ENCODE data around the gene VWA2.

VWA2 gene

GRCh38 chr10:114301951-114302710 lies 63.1 kb downstream of the VWA2 start:
- H3F3A ChIP-seq (ENCODE audit: insufficient read depth, low read length): no peaks in the 10 kb centered on the region
- H3K9me3 ChIP-seq (replicated peaks; ENCODE audit: insufficient read depth, low read length): no peaks in the 10 kb centered on the region
- no peaks in the 10 kb centered on the region for H3K9me2 ChIP-seq (replicated peaks; ENCODE audit: insufficient read depth, low read length)
- H3K36me3 ChIP-seq (replicated peaks; ENCODE audit: insufficient read depth, low read length): no peaks in the 10 kb centered on the region
- no peak for DNase-seq
- H3K79me2 ChIP-seq (ENCODE audit: low read length): no peaks in the 10 kb centered on the region
- H3K27me3 ChIP-seq (replicated peaks; ENCODE audit: insufficient read depth, low read length): no peaks in the 10 kb centered on the region
- H3K4me2 ChIP-seq (ENCODE audit: low read depth, low read length): no peak overlapping the region
- no peak overlapping the region for H3K27ac ChIP-seq (ENCODE audit: low read length)
- no peaks in the 10 kb centered on the region for H4K20me1 ChIP-seq (ENCODE audit: insufficient read depth, low read length)
- TF ChIP-seq EZH2phosphoT487 (IDR thresholded peaks at IDR 0.05; ENCODE audit: low read length): no peak
- no peak for TF ChIP-seq EZH2 (optimal IDR thresholded peaks at IDR 0.05; ENCODE audit: low read depth, low read length)
- H3K9ac ChIP-seq (ENCODE audit: low read length): no peak overlapping the region
- no peak overlapping the region for H2AFZ ChIP-seq (ENCODE audit: low read length)
- H3K4me3 ChIP-seq (ENCODE audit: low read length): no peak overlapping the region
- no peaks in the 10 kb centered on the region for H3K4me1 ChIP-seq (ENCODE audit: low read length)

GRCh38 chr10:114303556-114303955 lies 64.5 kb downstream of the VWA2 start:
- no peaks in the 10 kb centered on the region for H3K79me2 ChIP-seq (ENCODE audit: low read length)
- no peaks in the 10 kb centered on the region for H3K9me2 ChIP-seq (replicated peaks; ENCODE audit: insufficient read depth, low read length)
- H3K9me3 ChIP-seq (replicated peaks; ENCODE audit: insufficient read depth, low read length): no peaks in the 10 kb centered on the region
- H3K27ac ChIP-seq (ENCODE audit: low read length): no peak overlapping the region
- H4K20me1 ChIP-seq (ENCODE audit: insufficient read depth, low read length): no peaks in the 10 kb centered on the region
- TF ChIP-seq EZH2 (optimal IDR thresholded peaks at IDR 0.05; ENCODE audit: low read depth, low read length) (no peak), CTCF (IDR thresholded peaks at IDR 0.05; ENCODE audit: low read length) (no peak), EZH2phosphoT487 (IDR thresholded peaks at IDR 0.05; ENCODE audit: low read length) (no peak)
- H3F3A ChIP-seq (ENCODE audit: insufficient read depth, low read length): no peaks in the 10 kb centered on the region
- H3K27me3 ChIP-seq (replicated peaks; ENCODE audit: insufficient read depth, low read length): no peaks in the 10 kb centered on the region
- no peak overlapping the region for H3K9ac ChIP-seq (ENCODE audit: low read length)
- H3K4me2 ChIP-seq (ENCODE audit: low read depth, low read length): peak overlapping the region; percentile 96; the same call in 1 of the 2 replicates
- peak overlapping the region; percentile 58; the same call in 1 of the 2 replicates for H2AFZ ChIP-seq (ENCODE audit: low read length)
- H3K36me3 ChIP-seq (replicated peaks; ENCODE audit: insufficient read depth, low read length): no peaks in the 10 kb centered on the region
- DNase-seq: no peak
- H3K4me1 ChIP-seq (ENCODE audit: low read length): no peaks in the 10 kb centered on the region
- H3K4me3 ChIP-seq (ENCODE audit: low read length): no peak overlapping the region

- peak overlapping the region; percentile 58 for H2AFZ ChIP-seq (ENCODE audit: low read length)
- H3F3A ChIP-seq (ENCODE audit: insufficient read depth, low read length): no peaks in the 10 kb centered on the region
- H3K4me1 ChIP-seq (ENCODE audit: low read length): no peaks in the 10 kb centered on the region
- peak overlapping the region; percentile 56 for H3K4me3 ChIP-seq (ENCODE audit: low read length)
- no peaks in the 10 kb centered on the region for H3K36me3 ChIP-seq (replicated peaks; ENCODE audit: insufficient read depth, low read length)
- H3K9ac ChIP-seq (ENCODE audit: low read length): peak overlapping the region; percentile 19; the same call in 1 of the 2 replicates
- TF ChIP-seq EZH2 (optimal IDR thresholded peaks at IDR 0.05; ENCODE audit: low read depth, low read length) (no peak), CTCF (IDR thresholded peaks at IDR 0.05; ENCODE audit: low read length) (peak; percentile 75)
- no peaks in the 10 kb centered on the region for H3K79me2 ChIP-seq (ENCODE audit: low read length)
- H3K9me3 ChIP-seq (replicated peaks; ENCODE audit: insufficient read depth, low read length): no peaks in the 10 kb centered on the region
- H3K9me2 ChIP-seq (replicated peaks; ENCODE audit: insufficient read depth, low read length): no peaks in the 10 kb centered on the region
- no peak overlapping the region for H3K27ac ChIP-seq (ENCODE audit: low read length)
- no peaks in the 10 kb centered on the region for H4K20me1 ChIP-seq (ENCODE audit: insufficient read depth, low read length)
- peak overlapping the region; percentile 96 for H3K4me2 ChIP-seq (ENCODE audit: low read depth, low read length)
- DNase-seq: peak; percentile 85
- no peaks in the 10 kb centered on the region for H3K27me3 ChIP-seq (replicated peaks; ENCODE audit: insufficient read depth, low read length)
Observed at GRCh38 chr10:114304017-114304570, 65.0 kb downstream of the VWA2 start.

Measured in MM.1S (cell line).